CD14-positive monocyte (primary cell): ENCODE data around the gene FOXD1. TPM values are rescaled to one million over a fixed set of nuclear protein-coding genes. Genes with fewer than 3 reads are reported as not detected.

Source experiments
- DNase-seq, 3 donors: peaks; one replicate each; pipeline ENCODE4 v3.0.0-alpha.2; 2011 to 2022
- H2AFZ ChIP-seq: 2 replicates; pipeline ENCODE4 v1.6.0; 2012; ENCODE audit warnings: mild to moderate bottlenecking, low read depth, low read length, inconsistent platforms; ENCODE audit not compliant: insufficient read depth, poor library complexity, severe bottlenecking
- H3K27ac ChIP-seq, 2 donors: 1 replicate in 1 of 2; 2 replicates in 1 of 2; pipeline ENCODE4 v1.5.1; 2012 to 2013; ENCODE audit warnings: low read length in 2 of 2, control low read depth in 1 of 2, inconsistent platforms in 1 of 2, low read depth in 1 of 2, mild to moderate bottlenecking in 1 of 2
- H3K27me3 ChIP-seq, 2 donors: one replicate each; pipeline versions ENCODE4 v1.6.0 to v1.6.1; 2011 to 2013; ENCODE audit warnings: low read length in 2 of 2; ENCODE audit not compliant: control insufficient read depth in 2 of 2, insufficient read depth in 2 of 2
- H3K36me3 ChIP-seq, 2 donors: replicated peaks in 1 of 2; 1 replicate in 1 of 2; 2 replicates in 1 of 2; pipeline versions ENCODE4 v1.5.1 to v1.6.1; 2012 to 2013; ENCODE audit warnings: low read length in 2 of 2, control low read depth in 1 of 2, inconsistent platforms in 1 of 2, mild to moderate bottlenecking in 1 of 2; ENCODE audit not compliant: insufficient read depth in 2 of 2, control insufficient read depth in 1 of 2
- H3K4me1 ChIP-seq, 2 donors: 1 replicate in 1 of 2; 2 replicates in 1 of 2; pipeline versions ENCODE4 v1.5.1 to v1.6.1; 2012 to 2013; ENCODE audit warnings: low read length in 2 of 2, control low read depth in 1 of 2, inconsistent platforms in 1 of 2, mild to moderate bottlenecking in 1 of 2, moderate library complexity in 1 of 2; ENCODE audit not compliant: insufficient read depth in 2 of 2, control insufficient read depth in 1 of 2
- H3K4me2 ChIP-seq: replicated peaks from 2 replicates; pipeline ENCODE3; 2012; ENCODE audit warnings: low read length, moderate library complexity, mild to moderate bottlenecking; ENCODE audit not compliant: poor library complexity, severe bottlenecking; ENCODE audit errors: extremely low read depth
- H3K4me3 ChIP-seq, 3 experiments: fragments of 200-600 bp in 1 of 3; sonication (generic) in 1 of 3; replicated peaks in 1 of 3; 1 replicate in 2 of 3; 2 replicates in 1 of 3; pipeline ENCODE4 v1.5.1; 2011 to 2013; ENCODE audit warnings: low read length in 3 of 3, mild to moderate bottlenecking in 3 of 3, control low read depth in 2 of 3, low read depth in 2 of 3, inconsistent platforms in 1 of 3, moderate library complexity in 1 of 3
- H3K79me2 ChIP-seq: 2 replicates; pipeline ENCODE4 v1.6.0; 2012; ENCODE audit warnings: mild to moderate bottlenecking, control low read depth, inconsistent platforms, low read length, moderate library complexity; ENCODE audit not compliant: insufficient read depth
- H3K9ac ChIP-seq: 2 replicates; pipeline ENCODE4 v1.6.0; 2017; ENCODE audit warnings: low read length, mild to moderate bottlenecking; ENCODE audit not compliant: insufficient read depth, poor library complexity, severe bottlenecking
- H3K9me3 ChIP-seq, 2 donors: replicated peaks in 1 of 2; 1 replicate in 1 of 2; 2 replicates in 1 of 2; pipeline versions ENCODE4 v1.5.1 to v1.6.1; 2012 to 2013; ENCODE audit warnings: low read length in 2 of 2, control low read depth in 1 of 2; ENCODE audit not compliant: control insufficient read depth in 1 of 2, insufficient read depth in 1 of 2
- H4K20me1 ChIP-seq: 2 replicates; pipeline ENCODE4 v1.6.0; 2012; ENCODE audit warnings: mild to moderate bottlenecking, low read length, control low read depth, moderate library complexity; ENCODE audit not compliant: insufficient read depth
- H3K27ac Mint-ChIP-seq, 7 donors: one replicate each; pipeline ENCODE4 v1.8.0; 2020; ENCODE audit warnings: mild to moderate bottlenecking in 7 of 7, mixed read lengths in 7 of 7, moderate library complexity in 6 of 7, inconsistent platforms in 2 of 7
- H3K27me3 Mint-ChIP-seq, 3 donors: one replicate each; pipeline ENCODE4 v1.8.0; 2021 to 2022; ENCODE audit warnings: low read depth in 3 of 3, mild to moderate bottlenecking in 3 of 3, mixed read lengths in 3 of 3, moderate library complexity in 3 of 3, inconsistent platforms in 1 of 3
- H3K36me3 Mint-ChIP-seq, 2 donors: one replicate each; pipeline ENCODE4 v1.8.0; 2020; ENCODE audit warnings: mixed read lengths in 2 of 2, inconsistent platforms in 1 of 2, mild to moderate bottlenecking in 1 of 2
- H3K4me1 Mint-ChIP-seq: one replicate; pipeline ENCODE4 v1.8.0; 2020; ENCODE audit warnings: mild to moderate bottlenecking, mixed read lengths
- H3K4me3 Mint-ChIP-seq, 2 donors: one replicate each; pipeline ENCODE4 v1.8.0; 2020; ENCODE audit warnings: mild to moderate bottlenecking in 2 of 2, mixed read lengths in 2 of 2, moderate library complexity in 1 of 2
- H3K9me3 Mint-ChIP-seq, 7 donors: one replicate each; pipeline ENCODE4 v1.8.0; 2020 to 2022; ENCODE audit warnings: mixed read lengths in 7 of 7, mild to moderate bottlenecking in 6 of 7, moderate library complexity in 6 of 7, inconsistent platforms in 2 of 7
- WGBS: methylation state at CpG from one replicate; pipeline ENCODE4 v1.1.5; 2013; ENCODE audit warnings: missing lambda C conversion rate; ENCODE audit not compliant: insufficient coverage; 5-methylcytosine and 5-hydroxymethylcytosine counted together
- intact Hi-C, 2 donors: fragments of 100-400 bp; cut with micrococcal nuclease; formaldehyde crosslinking; loops; one replicate each; pipeline versions ENCODE4 v1.15.0 to v1.15.1; 2023
- polyA plus RNA-seq, 3 donors: library from polyadenylated mRNA; depleted of rRNA in 1 of 3; unstranded in 2 of 3; stranded (reverse) in 1 of 3; fragments of 300-500 nt in 2 of 3; fragments of >200 nt in 1 of 3; fragmentation: Illumina TruSeq in 2 of 3; gene quantifications; 1 replicate in 2 of 3; 2 replicates in 1 of 3; pipeline ENCODE4 v1.2.3, GENCODE V29; 2012 to 2021
- TF ChIP-seq, protein P1 (sequence below): fragments of 200-600 bp; IDR thresholded peaks from one replicate; pipeline ENCODE4 v1.8.0; 2022; ENCODE audit warnings: antibody characterized with exemption, mild to moderate bottlenecking

The FOXD1 gene
- polyA plus RNA-seq, 3 donors, result 0.04 TPM; not detected in 2

DNA sequence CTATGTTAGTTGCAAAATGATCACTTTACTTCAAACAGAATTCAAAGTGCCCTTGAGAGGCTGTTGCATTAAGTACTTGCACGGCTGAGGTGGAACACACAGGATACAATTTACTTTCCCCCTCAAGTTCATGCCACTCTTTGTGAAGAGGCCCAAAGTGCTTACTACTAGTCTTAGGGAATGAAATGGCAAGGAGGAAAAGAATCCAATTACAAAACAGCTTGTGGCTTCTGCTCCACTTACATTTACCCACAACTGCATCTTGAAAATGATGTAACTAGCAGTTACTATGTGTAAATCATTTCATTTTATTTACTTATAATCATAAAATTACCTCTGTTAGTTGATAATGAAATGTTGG lies 14.6 kb downstream of the FOXD1 start:
- no peak overlapping the region for H3K4me2 ChIP-seq
- intact Hi-C loops, result no loop called here
- H3K27ac ChIP-seq, result no peak overlapping the region
- H3K4me3 ChIP-seq, result no peak overlapping the region
- TF ChIP-seq, protein P1, sequence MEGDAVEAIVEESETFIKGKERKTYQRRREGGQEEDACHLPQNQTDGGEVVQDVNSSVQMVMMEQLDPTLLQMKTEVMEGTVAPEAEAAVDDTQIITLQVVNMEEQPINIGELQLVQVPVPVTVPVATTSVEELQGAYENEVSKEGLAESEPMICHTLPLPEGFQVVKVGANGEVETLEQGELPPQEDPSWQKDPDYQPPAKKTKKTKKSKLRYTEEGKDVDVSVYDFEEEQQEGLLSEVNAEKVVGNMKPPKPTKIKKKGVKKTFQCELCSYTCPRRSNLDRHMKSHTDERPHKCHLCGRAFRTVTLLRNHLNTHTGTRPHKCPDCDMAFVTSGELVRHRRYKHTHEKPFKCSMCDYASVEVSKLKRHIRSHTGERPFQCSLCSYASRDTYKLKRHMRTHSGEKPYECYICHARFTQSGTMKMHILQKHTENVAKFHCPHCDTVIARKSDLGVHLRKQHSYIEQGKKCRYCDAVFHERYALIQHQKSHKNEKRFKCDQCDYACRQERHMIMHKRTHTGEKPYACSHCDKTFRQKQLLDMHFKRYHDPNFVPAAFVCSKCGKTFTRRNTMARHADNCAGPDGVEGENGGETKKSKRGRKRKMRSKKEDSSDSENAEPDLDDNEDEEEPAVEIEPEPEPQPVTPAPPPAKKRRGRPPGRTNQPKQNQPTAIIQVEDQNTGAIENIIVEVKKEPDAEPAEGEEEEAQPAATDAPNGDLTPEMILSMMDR, result no peak
- H3K9me3 Mint-ChIP-seq, result peaks cover 0 to 11% (median 5%) of the 10 kb centered on the region in 7 donors
- peaks cover 11% of the 10 kb centered on the region for H3K4me1 Mint-ChIP-seq
- no peaks in the 10 kb centered on the region for H3K36me3 ChIP-seq
- WGBS, result no CpG with 5 or more reads among the region's 1 CpG
- H3K9me3 ChIP-seq, result peaks cover 0 to 34% of the 10 kb centered on the region in 2 donors
- no peaks in the 10 kb centered on the region for H3K36me3 Mint-ChIP-seq
- no peak for DNase-seq
- no peaks in the 10 kb centered on the region for H3K79me2 ChIP-seq
- H2AFZ ChIP-seq, result no peak overlapping the region
- no peak overlapping the region for H3K9ac ChIP-seq
- peaks cover 81 to 90% of the 10 kb centered on the region in 2 donors for H3K27me3 ChIP-seq
- H3K27ac Mint-ChIP-seq, result no peak overlapping the region
- peaks cover 78 to 86% (median 80%) of the 10 kb centered on the region in 3 donors for H3K27me3 Mint-ChIP-seq
- no peaks in the 10 kb centered on the region for H4K20me1 ChIP-seq
- H3K4me3 Mint-ChIP-seq, result peak overlapping the region in 1 of 2 donors; percentile 50
- peaks cover 2 to 16% of the 10 kb centered on the region in 2 donors for H3K4me1 ChIP-seq

DNA sequence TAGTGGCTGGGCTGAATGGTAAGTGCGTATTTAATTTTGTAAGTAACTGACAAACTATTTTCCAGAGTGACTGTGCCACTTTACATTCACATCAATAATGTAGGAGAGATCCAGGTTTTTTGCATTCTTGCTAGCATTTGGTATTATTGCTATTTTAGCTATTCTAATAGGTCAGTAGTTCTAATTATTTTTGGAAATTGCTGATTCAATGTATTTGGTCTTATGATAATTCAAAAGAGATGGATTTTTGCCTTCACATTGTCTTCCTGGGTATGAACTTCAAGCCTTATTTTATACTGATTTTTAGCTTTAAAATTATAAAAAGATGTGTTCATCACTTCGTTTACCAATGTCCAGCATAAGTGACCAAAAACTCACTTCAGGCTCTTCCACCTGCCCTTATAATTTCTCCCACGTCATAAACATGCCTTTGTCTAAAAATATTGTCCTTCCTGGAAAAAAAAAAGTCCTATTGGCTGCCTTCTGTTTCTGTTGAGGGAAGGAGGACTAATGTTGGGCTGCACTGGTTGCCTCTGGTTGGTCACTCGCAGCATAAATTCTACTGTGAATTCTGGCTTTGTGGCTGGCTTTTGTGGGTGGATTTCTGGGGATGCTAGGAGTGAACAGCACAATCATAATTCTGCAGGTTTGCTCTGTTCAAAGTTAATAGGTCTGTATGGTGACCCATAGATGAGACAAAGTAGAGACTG lies 15.2 kb downstream of the FOXD1 start:
- H4K20me1 ChIP-seq, result no peaks in the 10 kb centered on the region
- intact Hi-C loops, result no loop called here
- H3K9ac ChIP-seq, result no peak overlapping the region
- no peak overlapping the region for H3K27ac Mint-ChIP-seq
- H3K79me2 ChIP-seq, result no peaks in the 10 kb centered on the region
- peaks cover 2 to 16% of the 10 kb centered on the region in 2 donors for H3K4me1 ChIP-seq
- TF ChIP-seq, protein P1, result no peak
- no peaks in the 10 kb centered on the region for H3K36me3 Mint-ChIP-seq
- no peak overlapping the region for H2AFZ ChIP-seq
- no peak overlapping the region for H3K4me3 ChIP-seq
- peaks cover 0 to 11% (median 5%) of the 10 kb centered on the region in 7 donors for H3K9me3 Mint-ChIP-seq
- H3K27me3 Mint-ChIP-seq, result peaks cover 77 to 84% (median 79%) of the 10 kb centered on the region in 3 donors
- peaks cover 11% of the 10 kb centered on the region for H3K4me1 Mint-ChIP-seq
- no peaks in the 10 kb centered on the region for H3K36me3 ChIP-seq
- H3K27me3 ChIP-seq, result peaks cover 77 to 90% of the 10 kb centered on the region in 2 donors
- no peak for DNase-seq
- 100% methylated on average over 1 of the region's 4 CpGs for WGBS
- peaks cover 0 to 30% of the 10 kb centered on the region in 2 donors for H3K9me3 ChIP-seq
- no peak overlapping the region for H3K4me2 ChIP-seq
- H3K27ac ChIP-seq, result no peak overlapping the region
- H3K4me3 Mint-ChIP-seq, result peak overlapping the region in 1 of 2 donors; percentile 50
